K562 (cell line): ENCODE measurements around the gene ABITRAM. TPM values are rescaled to one million over a fixed set of nuclear protein-coding genes. Genes with fewer than 3 reads are reported as not detected.

Source experiments
- ATAC-seq: fragments of 200-7000 bp; cut with Tn5 transposase; 3 replicates; pipeline ENCODE4 v1.9.1; 2020; ENCODE audit warnings: moderate library complexity
- BruUV-seq: library from RNA; stranded (reverse); fragments of 400-500 nt; replicated peaks from 2 replicates; lab custom pipeline; 2021; lab: Mats Ljungman, UMichigan
- CTCF ChIA-PET: fragments of 300-600 bp; formaldehyde crosslinking; extraction: SDS; loops from one replicate; lab custom pipeline; 2021; ENCODE audit warnings: low intra/inter-chr PET ratio; lab: Yijun Ruan, JAX
- POLR2A ChIA-PET: fragments of 300-600, 350-650 bp; sonication (Branson Sonifier 250); formaldehyde crosslinking; extraction: SDS; loops from one replicate; lab custom pipeline; 2021; ENCODE audit warnings: antibody characterized with exemption, inconsistent platforms; lab: Yijun Ruan, JAX
- DNase-seq, 4 experiments: peaks; one replicate each; pipeline versions ENCODE4 v3.0.0 to v3.0.0-alpha.2; 2011 to 2018; ENCODE audit warnings: low spot score in 3 of 4, mixed read lengths in 3 of 4; ENCODE audit errors: extremely low read depth in 1 of 4
- FAIRE-seq: peaks from 2 replicates; lab custom pipeline; 2011; peaks lifted over from hg19 to GRCh38; lab: Jason Lieb, UNC
- H2AFZ ChIP-seq: 2 replicates; pipeline ENCODE4 v1.6.0; 2011; ENCODE audit warnings: low read depth, low read length, control low read depth, inconsistent platforms
- H3K27ac ChIP-seq: fragments of 200-600 bp; 3 replicates; pipeline ENCODE4 v1.8.0; 2011; ENCODE audit warnings: low read depth, mild to moderate bottlenecking, control low read depth, inconsistent platforms, low read length, moderate library complexity, mixed read lengths; ENCODE audit errors: extremely low read depth
- H3K27me3 ChIP-seq, 2 experiments: fragments of 300-600 bp in 1 of 2; 2 replicates in 1 of 2; 3 replicates in 1 of 2; pipeline versions ENCODE4 v1.6.0 to v1.8.0; 2011; ENCODE audit warnings: inconsistent platforms in 2 of 2, low read length in 2 of 2, mild to moderate bottlenecking in 1 of 2, mixed read lengths in 1 of 2, moderate library complexity in 1 of 2; ENCODE audit not compliant: control insufficient read depth in 2 of 2, insufficient read depth in 2 of 2
- H3K36me3 ChIP-seq: fragments of 300-600 bp; 3 replicates; pipeline ENCODE4 v1.8.0; 2011; ENCODE audit warnings: mild to moderate bottlenecking, low read length, inconsistent platforms; ENCODE audit not compliant: control insufficient read depth, insufficient read depth
- H3K4me1 ChIP-seq, 2 experiments: fragments of 200-600 bp in 1 of 2; replicated peaks in 1 of 2; 2 replicates in 1 of 2; 3 replicates in 1 of 2; pipeline versions ENCODE4 v1.5.1 to v1.8.0; 2011; ENCODE audit warnings: inconsistent platforms in 2 of 2, low read length in 2 of 2, mild to moderate bottlenecking in 1 of 2, mixed read lengths in 1 of 2, moderate library complexity in 1 of 2; ENCODE audit not compliant: control insufficient read depth in 2 of 2, insufficient read depth in 2 of 2
- H3K4me2 ChIP-seq: 2 replicates; pipeline ENCODE4 v1.6.1; 2011; ENCODE audit warnings: low read length, control low read depth, inconsistent platforms, mixed read lengths; ENCODE audit not compliant: insufficient read depth
- H3K4me3 ChIP-seq: fragments of 200-600 bp; sonication (generic), shearing (Covaris generic); 2 replicates; pipeline ENCODE4 v1.5.1; 2016; ENCODE audit warnings: control low read depth, inconsistent platforms
- H3K79me2 ChIP-seq: fragments of 200-600 bp; 3 replicates; pipeline ENCODE4 v1.8.0; 2011; ENCODE audit warnings: low read length, inconsistent platforms; ENCODE audit not compliant: control insufficient read depth, insufficient read depth
- H3K9ac ChIP-seq, 2 experiments: 2 replicates each; pipeline versions ENCODE4 v1.6.0 to v1.6.1; 2011; ENCODE audit warnings: low read depth in 2 of 2, low read length in 2 of 2, control low read depth in 1 of 2, inconsistent platforms in 1 of 2, mild to moderate bottlenecking in 1 of 2, mixed read lengths in 1 of 2; ENCODE audit not compliant: insufficient read depth in 1 of 2
- H3K9me1 ChIP-seq: one replicate; pipeline ENCODE4 v1.6.0; 2011; ENCODE audit warnings: inconsistent platforms, mild to moderate bottlenecking, low read length, moderate library complexity; ENCODE audit not compliant: control insufficient read depth, insufficient read depth
- H3K9me3 ChIP-seq: replicated peaks from 2 replicates; pipeline ENCODE4 v1.5.1; 2011; ENCODE audit warnings: low read depth, low read length, inconsistent platforms; ENCODE audit not compliant: control insufficient read depth, insufficient read depth
- H4K20me1 ChIP-seq: replicated peaks from 2 replicates; pipeline ENCODE4 v1.6.1; 2011; ENCODE audit warnings: low read length, inconsistent platforms, mixed read lengths; ENCODE audit not compliant: control insufficient read depth, insufficient read depth
- MEF2A ChIP-seq: IDR thresholded peaks from 2 replicates; pipeline ENCODE4 v1.6.1; 2011; ENCODE audit warnings: low read depth, mild to moderate bottlenecking, low read length, moderate library complexity; ENCODE audit not compliant: control insufficient read depth
- POLR3G ChIP-seq: IDR thresholded peaks from 2 replicates; pipeline ENCODE4 v1.6.1; 2011; ENCODE audit not compliant: insufficient read length, insufficient replicate concordance; ENCODE audit errors: extremely low read depth
- PTRF ChIP-seq: fragments of 450-650 bp; IDR thresholded peaks from 2 replicates; pipeline ENCODE4 v1.6.1; 2016; ENCODE audit warnings: mild to moderate bottlenecking, missing genetic modification characterization, missing compliant biosample characterization
- SAFB ChIP-seq: fragments of 200-400 bp; formaldehyde crosslinking; IDR thresholded peaks from 2 replicates; pipeline ENCODE4 v1.6.1; 2017; ENCODE audit warnings: low read depth, low read length, borderline replicate concordance
- U2AF1 ChIP-seq: fragments of 200-400 bp; formaldehyde crosslinking; optimal IDR thresholded peaks from 2 replicates; pipeline ENCODE3; 2017; ENCODE audit warnings: mild to moderate bottlenecking, low read depth, low read length, moderate library complexity
- ZNF197 ChIP-seq: fragments of 200-800 bp; sonication (Bioruptor generic); IDR thresholded peaks from 2 replicates; pipeline ENCODE4 v1.6.1; 2016; ENCODE audit warnings: low read depth, missing genetic modification characterization, missing compliant biosample characterization
- ZNF436 ChIP-seq: fragments of 250-450, 450-650 bp; sonication (Bioruptor Pico); formaldehyde crosslinking; IDR thresholded peaks from 2 replicates; pipeline ENCODE4 v1.7.0; 2020; ENCODE audit warnings: mild to moderate bottlenecking
- ZNF561 ChIP-seq: fragments of 450-650 bp; formaldehyde crosslinking; conservative IDR thresholded peaks from 2 replicates; pipeline ENCODE4 v1.4.0; 2020; ENCODE audit warnings: mild to moderate bottlenecking, moderate library complexity
- ZSCAN29 ChIP-seq: fragments of 450-650 bp; IDR thresholded peaks from 2 replicates; pipeline ENCODE4 v1.6.1; 2017
- WGBS: fragments of 100-300 bp; shearing (Covaris generic); methylation state at CpG from one replicate; pipeline ENCODE4 v1.1.6; 2016; ENCODE audit warnings: low coverage, mixed read lengths; ENCODE audit not compliant: insufficient coverage; ENCODE audit errors: missing lambda C conversion rate; 5-methylcytosine and 5-hydroxymethylcytosine counted together
- in situ Hi-C: fragments of 300-500 bp; cut with MboI; formaldehyde crosslinking; loops from 4 replicates; pipeline ENCODE4 v1.15.0; 2018; ENCODE audit warnings: inconsistent platforms, mixed read lengths
- intact Hi-C: fragments of 100-400 bp; cut with micrococcal nuclease; formaldehyde crosslinking; loops from 2 replicates; pipeline ENCODE4 v1.14.2; 2022
- polyA plus RNA-seq, 8 experiments: library from polyadenylated mRNA; depleted of rRNA in 4 of 8; stranded (reverse) in 5 of 8; unstranded in 3 of 8; fragments of >200 nt; fragmentation: Nextera tagmentation in 2 of 8; fragmentation: Illumina TruSeq in 1 of 8; extraction: Ambion mirVana in 2 of 8; extraction: Trizol in 1 of 8; gene quantifications; 2 replicates each; pipeline versions ENCODE4 v1.2.1 to v1.2.3, GENCODE V29; 2011 to 2014; ENCODE audit warnings: inconsistent platforms in 1 of 8, missing spikeins in 1 of 8
- total RNA-seq, 7 experiments: library from RNA; depleted of rRNA in 6 of 7; stranded (reverse); fragments of >200 nt in 6 of 7; fragmentation: Illumina TruSeq in 2 of 7; extraction: Trizol in 2 of 7; gene quantifications; 2 replicates each; pipeline versions ENCODE4 v1.2.1 to v1.2.3, GENCODE V29; 2011 to 2021; ENCODE audit warnings: low replicate concordance in 1 of 7
- TF ChIP-seq, protein P1 (sequence below): fragments of 450-650 bp; conservative IDR thresholded peaks from 2 replicates; pipeline ENCODE4 v1.6.1; 2016; ENCODE audit warnings: missing genetic modification characterization, low read depth, mild to moderate bottlenecking, control low read depth, missing compliant biosample characterization
- TF ChIP-seq, protein P2 (sequence below): sonication (generic); formaldehyde crosslinking; IDR thresholded peaks from 2 replicates; pipeline ENCODE4 v1.8.0; 2022; ENCODE audit warnings: mild to moderate bottlenecking, missing genetic modification reagents, borderline replicate concordance
- TF ChIP-seq, protein P3 (sequence below): fragments of 250-450 bp; sonication (Bioruptor Pico); IDR thresholded peaks from 2 replicates; pipeline ENCODE4 v1.5.0; 2021
- TF ChIP-seq, protein P4 (sequence below): sonication (generic); formaldehyde crosslinking; IDR thresholded peaks from 2 replicates; pipeline ENCODE4 v1.8.0; 2023; ENCODE audit warnings: missing genetic modification reagents, mild to moderate bottlenecking, borderline replicate concordance

The ABITRAM gene
- total and polyA plus RNA-seq, 9 of the 15 experiments (the other 6 are each of a cell fraction or from before 2014, with no cell fraction given) = 8.9 to 47.6 (median 28.4) TPM

DNA sequence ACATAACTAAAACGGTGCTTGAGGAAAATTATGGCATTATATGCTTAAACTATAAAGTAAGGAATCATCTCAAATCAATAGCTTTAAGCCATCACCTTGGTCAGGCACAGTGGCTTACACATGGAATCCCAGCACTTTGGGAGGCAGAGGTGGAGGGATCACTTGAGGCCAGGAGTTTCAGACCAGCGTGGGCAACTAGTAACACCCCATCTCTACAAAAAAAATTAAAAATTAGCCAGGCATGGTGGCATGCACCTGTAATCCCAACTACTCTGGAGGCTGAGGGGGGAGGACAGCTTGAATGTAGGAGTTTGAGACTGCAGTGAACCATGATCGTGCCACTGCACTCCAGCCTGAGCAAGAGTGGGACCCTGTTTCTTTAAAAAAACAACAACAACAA lies 49.5 kb upstream of the ABITRAM start:
- H3K9me1 ChIP-seq = no peaks in the 10 kb centered on the region
- H3K4me2 ChIP-seq = no peak overlapping the region
- H4K20me1 ChIP-seq = no peaks in the 10 kb centered on the region
- intact Hi-C loops = loop anchor here (5.0 to 10.0 kb wide), 3 partner anchors 68 to 440 kb away; partner anchors contain the start of gene EPB41L4B
- H3K27ac ChIP-seq = no peak overlapping the region
- WGBS = 83% methylated on average over 3 of the region's 3 CpGs
- POLR2A ChIA-PET = interaction anchor here (1.0 kb wide), 1 partner anchor 20 kb away, joined by 3 read pairs; no protein-coding TSS in a partner anchor
- H3K27me3 ChIP-seq = no peaks in the 10 kb centered on the region
- no peak for FAIRE-seq
- H3K36me3 ChIP-seq = peaks cover 67% of the 10 kb centered on the region
- ATAC-seq = no peak
- DNase-seq = no peak
- H3K79me2 ChIP-seq = no peaks in the 10 kb centered on the region
- H2AFZ ChIP-seq = no peak overlapping the region
- TF ChIP-seq POLR3G (no peak), MEF2A (no peak), ZNF436 (CRISPR knock-in tag) (no peak), ZNF561 (no peak), PTRF (no peak), SAFB (no peak), ZNF197 (no peak), ZSCAN29 (no peak), U2AF1 (no peak)
- TF ChIP-seq, protein P1, sequence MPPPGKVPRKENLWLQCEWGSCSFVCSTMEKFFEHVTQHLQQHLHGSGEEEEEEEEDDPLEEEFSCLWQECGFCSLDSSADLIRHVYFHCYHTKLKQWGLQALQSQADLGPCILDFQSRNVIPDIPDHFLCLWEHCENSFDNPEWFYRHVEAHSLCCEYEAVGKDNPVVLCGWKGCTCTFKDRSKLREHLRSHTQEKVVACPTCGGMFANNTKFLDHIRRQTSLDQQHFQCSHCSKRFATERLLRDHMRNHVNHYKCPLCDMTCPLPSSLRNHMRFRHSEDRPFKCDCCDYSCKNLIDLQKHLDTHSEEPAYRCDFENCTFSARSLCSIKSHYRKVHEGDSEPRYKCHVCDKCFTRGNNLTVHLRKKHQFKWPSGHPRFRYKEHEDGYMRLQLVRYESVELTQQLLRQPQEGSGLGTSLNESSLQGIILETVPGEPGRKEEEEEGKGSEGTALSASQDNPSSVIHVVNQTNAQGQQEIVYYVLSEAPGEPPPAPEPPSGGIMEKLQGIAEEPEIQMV = no peak
- TF ChIP-seq, protein P2, sequence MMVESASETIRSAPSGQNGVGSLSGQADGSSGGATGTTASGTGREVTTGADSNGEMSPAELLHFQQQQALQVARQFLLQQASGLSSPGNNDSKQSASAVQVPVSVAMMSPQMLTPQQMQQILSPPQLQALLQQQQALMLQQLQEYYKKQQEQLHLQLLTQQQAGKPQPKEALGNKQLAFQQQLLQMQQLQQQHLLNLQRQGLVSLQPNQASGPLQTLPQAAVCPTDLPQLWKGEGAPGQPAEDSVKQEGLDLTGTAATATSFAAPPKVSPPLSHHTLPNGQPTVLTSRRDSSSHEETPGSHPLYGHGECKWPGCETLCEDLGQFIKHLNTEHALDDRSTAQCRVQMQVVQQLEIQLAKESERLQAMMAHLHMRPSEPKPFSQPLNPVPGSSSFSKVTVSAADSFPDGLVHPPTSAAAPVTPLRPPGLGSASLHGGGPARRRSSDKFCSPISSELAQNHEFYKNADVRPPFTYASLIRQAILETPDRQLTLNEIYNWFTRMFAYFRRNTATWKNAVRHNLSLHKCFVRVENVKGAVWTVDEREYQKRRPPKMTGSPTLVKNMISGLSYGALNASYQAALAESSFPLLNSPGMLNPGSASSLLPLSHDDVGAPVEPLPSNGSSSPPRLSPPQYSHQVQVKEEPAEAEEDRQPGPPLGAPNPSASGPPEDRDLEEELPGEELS (CRISPR knock-in tag) = no peak
- TF ChIP-seq, protein P3, sequence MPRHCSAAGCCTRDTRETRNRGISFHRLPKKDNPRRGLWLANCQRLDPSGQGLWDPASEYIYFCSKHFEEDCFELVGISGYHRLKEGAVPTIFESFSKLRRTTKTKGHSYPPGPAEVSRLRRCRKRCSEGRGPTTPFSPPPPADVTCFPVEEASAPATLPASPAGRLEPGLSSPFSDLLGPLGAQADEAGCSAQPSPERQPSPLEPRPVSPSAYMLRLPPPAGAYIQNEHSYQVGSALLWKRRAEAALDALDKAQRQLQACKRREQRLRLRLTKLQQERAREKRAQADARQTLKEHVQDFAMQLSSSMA (CRISPR knock-in tag) = no peak
- TF ChIP-seq, protein P4, sequence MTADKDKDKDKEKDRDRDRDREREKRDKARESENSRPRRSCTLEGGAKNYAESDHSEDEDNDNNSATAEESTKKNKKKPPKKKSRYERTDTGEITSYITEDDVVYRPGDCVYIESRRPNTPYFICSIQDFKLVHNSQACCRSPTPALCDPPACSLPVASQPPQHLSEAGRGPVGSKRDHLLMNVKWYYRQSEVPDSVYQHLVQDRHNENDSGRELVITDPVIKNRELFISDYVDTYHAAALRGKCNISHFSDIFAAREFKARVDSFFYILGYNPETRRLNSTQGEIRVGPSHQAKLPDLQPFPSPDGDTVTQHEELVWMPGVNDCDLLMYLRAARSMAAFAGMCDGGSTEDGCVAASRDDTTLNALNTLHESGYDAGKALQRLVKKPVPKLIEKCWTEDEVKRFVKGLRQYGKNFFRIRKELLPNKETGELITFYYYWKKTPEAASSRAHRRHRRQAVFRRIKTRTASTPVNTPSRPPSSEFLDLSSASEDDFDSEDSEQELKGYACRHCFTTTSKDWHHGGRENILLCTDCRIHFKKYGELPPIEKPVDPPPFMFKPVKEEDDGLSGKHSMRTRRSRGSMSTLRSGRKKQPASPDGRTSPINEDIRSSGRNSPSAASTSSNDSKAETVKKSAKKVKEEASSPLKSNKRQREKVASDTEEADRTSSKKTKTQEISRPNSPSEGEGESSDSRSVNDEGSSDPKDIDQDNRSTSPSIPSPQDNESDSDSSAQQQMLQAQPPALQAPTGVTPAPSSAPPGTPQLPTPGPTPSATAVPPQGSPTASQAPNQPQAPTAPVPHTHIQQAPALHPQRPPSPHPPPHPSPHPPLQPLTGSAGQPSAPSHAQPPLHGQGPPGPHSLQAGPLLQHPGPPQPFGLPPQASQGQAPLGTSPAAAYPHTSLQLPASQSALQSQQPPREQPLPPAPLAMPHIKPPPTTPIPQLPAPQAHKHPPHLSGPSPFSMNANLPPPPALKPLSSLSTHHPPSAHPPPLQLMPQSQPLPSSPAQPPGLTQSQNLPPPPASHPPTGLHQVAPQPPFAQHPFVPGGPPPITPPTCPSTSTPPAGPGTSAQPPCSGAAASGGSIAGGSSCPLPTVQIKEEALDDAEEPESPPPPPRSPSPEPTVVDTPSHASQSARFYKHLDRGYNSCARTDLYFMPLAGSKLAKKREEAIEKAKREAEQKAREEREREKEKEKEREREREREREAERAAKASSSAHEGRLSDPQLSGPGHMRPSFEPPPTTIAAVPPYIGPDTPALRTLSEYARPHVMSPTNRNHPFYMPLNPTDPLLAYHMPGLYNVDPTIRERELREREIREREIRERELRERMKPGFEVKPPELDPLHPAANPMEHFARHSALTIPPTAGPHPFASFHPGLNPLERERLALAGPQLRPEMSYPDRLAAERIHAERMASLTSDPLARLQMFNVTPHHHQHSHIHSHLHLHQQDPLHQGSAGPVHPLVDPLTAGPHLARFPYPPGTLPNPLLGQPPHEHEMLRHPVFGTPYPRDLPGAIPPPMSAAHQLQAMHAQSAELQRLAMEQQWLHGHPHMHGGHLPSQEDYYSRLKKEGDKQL (CRISPR knock-in tag) = no peak
- TF ChIP-seq, all 486 proteins: peak for 0
- Histone ChIP-seq H3K9ac (no peak overlapping the region), H3K9me3 (no peaks in the 10 kb centered on the region), H3K4me3 (no peak overlapping the region), H3K4me1 (peaks cover 3 to 10% of the 10 kb centered on the region in 2 experiments; a peak in 1 of 5 replicates)
- no TSS peak for BruUV-seq
- CTCF ChIA-PET = no interaction called here
- in situ Hi-C loops = no loop called here
